HG03575 (cell line): ENCODE measurements around the gene OSBPL6.
"Not testable (repeated sequence)": the region's sequence is repeated elsewhere in the genome, so short reads cannot be mapped to it uniquely, and the experiment has no call there.

ENCODE experiments used
- ATAC-seq: cut with Tn5 transposase; IDR thresholded peaks from one replicate; pipeline ENCODE4 v1.9.1; 2021; ENCODE audit not compliant: unreplicated experiment, insufficient number of reproducible peaks, low FRiP score; ENCODE audit errors: extremely low read depth

The OSBPL6 gene

DNA sequence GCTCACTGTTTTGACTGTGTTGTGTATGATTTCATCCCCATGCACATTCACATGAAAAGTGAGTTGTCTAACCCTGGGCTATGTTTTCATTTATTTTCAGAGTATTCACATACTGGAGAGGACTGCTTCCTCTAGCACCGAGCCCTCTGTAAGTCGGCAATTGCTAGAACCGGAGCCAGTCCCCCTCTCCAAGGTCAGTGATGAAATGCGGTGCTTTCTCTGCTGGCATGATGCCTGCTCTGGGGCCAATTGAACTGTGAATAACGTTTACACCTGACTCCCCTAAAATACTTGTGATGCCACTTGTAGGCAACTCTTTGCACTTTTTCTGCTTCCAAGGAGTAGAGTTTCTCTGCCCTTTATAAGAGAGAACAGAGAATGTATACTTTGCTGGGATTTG is 129.8 kb downstream of the OSBPL6 start:
- no peak for ATAC-seq

DNA sequence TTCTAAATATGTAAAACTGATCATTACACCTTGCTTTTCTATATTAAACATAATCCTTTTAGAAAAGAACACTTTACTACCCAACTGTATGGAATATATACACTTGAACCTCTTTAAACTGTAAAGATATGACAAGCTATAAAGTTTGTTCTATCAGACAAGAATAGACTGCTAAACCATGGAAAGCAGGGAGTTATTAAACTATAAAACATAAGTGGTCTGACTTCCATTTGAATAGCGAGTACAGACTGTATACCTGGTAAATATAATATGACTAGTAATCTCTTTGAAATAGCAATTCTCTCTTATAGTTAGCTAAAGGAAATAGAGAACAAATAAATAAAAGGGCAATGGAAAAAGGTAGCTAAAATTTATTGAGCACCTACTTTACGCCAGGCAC is 131.0 kb downstream of the OSBPL6 start:
- no peak for ATAC-seq

- ATAC-seq = no peak
Observed at GRCh38 chr2:178327516-178327915, 133.2 kb downstream of the OSBPL6 start.

DNA sequence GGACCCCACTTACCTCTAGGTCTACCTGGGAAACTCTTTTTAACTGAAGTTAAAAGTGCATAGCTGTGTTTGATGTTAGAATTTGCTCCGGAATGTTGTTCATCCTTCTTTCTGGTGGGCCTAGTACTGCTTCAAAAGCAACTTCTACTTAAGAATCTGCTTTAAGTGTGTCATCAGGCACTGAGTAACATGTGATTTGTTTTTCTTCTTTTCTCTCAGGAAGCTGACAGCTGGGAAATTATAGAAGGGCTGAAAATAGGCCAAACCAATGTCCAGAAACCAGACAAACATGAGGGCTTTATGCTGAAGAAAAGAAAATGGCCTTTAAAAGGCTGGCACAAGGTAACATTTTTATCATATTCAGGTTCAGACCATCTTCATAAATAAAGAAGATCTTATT is 133.7 kb downstream of the OSBPL6 start:
- ATAC-seq = no peak

DNA sequence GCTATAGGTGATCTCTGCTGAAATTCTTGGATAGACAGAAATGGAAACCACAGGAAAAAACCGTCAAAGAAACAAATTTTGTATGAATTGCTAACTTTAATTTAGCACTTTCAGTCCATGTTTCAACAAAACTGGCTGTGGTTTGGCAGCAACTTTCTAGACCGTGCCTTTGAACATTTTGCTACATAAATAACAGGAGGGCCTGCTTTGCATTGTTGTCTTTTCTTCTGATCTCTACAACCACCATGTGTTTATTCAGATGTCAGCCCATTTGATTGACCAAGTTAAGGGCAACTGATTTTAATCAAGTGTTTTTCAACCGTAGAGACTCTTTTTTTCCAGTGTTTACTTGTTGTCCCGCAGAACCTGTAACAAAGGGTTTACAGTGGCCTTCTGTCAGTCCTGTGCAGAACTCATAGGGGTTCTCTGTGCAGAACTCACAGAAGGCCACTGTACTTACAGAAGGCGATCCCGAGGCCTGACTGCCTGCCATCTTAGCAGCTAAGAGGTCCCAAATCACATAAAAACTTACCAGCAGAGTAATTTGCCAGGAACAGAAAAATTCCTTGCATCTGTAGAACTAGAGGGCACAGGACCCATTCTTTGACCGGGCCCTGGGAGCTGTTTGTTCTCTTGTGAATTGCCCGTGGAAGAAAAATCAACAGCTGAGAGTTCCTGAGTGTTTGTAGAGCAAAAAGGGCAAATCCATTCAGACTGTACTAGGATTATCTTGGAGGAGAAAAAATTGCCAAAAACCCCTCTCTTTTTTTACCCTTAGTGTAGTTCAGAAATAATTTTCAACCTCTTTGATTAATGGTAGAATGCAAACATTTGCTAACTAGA is 136.1 kb downstream of the OSBPL6 start:
- no peak for ATAC-seq

DNA sequence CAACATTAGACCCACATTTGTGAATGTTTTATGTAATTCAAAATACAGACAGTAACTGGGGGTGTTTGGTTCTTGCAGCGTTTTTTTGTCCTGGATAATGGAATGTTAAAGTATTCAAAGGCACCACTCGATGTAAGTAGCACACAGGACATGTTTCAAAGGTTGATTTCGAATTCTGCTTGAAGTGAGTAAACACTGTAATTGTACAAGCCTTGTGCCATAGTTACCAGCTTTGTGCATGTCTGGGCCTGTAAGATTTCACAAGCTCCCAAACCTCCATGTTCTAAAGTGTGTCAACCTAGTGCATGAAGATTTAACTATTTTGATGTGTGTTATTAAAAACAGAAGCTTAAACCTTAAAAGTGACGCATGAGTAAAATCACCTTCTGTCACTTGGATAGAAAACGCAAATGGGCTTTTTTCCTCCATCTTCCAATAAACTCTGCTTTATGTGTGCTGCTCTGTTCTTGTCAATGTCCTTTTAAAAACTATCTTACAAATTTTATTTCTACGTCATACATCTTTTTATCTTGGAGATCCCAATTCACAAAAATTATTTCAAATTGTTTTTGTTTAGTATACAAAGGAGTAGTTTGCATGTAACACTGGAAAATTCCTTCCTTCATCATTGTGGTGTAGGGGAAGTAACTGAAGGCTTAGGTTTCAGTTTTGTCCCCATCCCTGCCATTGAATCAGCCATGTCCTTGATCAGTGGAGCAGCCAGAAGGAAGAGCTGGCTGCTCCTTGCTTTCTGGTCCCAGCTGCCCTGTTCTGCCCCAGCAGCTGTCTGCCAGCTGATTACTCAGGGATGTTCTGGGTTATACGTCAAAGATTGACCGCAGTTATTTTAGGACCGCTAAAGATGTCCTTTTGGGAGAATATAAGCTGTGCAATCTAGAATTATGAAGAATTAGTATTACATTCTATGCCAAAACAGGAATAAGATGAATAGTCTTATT is 137.4 kb downstream of the OSBPL6 start:
- ATAC-seq = no peak

- no peak for ATAC-seq
Observed at GRCh38 chr2:178333851-178334250, 139.5 kb downstream of the OSBPL6 start.

GRCh38 chr2:178335230-178335629 is 140.9 kb downstream of the OSBPL6 start:
- ATAC-seq = no peak

GRCh38 chr2:178344121-178344520 is 149.8 kb downstream of the OSBPL6 start:
- no peak for ATAC-seq

DNA sequence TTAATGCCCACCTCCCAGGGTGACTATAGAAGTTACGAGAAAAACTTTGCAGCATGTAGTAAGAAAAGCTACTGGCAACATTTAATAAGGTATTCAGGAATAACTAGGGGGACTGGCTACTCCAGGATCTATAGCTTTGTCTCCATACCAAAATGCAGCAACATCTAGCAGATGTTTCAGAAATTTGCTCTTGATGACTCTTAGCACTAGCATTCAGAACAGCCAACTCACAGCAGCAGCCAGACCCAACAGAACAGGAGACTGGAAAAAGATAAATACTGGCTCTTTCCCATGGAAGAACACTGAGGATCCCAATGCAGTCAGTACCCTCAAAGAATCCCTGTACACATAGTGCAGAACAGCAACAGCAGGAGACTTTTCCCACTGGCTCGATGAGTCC is 151.6 kb downstream of the OSBPL6 start:
- no peak for ATAC-seq

GRCh38 chr2:178350051-178350450 is 155.7 kb downstream of the OSBPL6 start:
- no peak for ATAC-seq

- ATAC-seq = not testable (repeated sequence)
Observed at GRCh38 chr2:178357704-178358103, 163.4 kb downstream of the OSBPL6 start.

GRCh38 chr2:178359192-178359912 is 165.0 kb downstream of the OSBPL6 start:
- ATAC-seq = no peak

- ATAC-seq = no peak
Observed at GRCh38 chr2:178361588-178361987, 167.3 kb downstream of the OSBPL6 start.

DNA sequence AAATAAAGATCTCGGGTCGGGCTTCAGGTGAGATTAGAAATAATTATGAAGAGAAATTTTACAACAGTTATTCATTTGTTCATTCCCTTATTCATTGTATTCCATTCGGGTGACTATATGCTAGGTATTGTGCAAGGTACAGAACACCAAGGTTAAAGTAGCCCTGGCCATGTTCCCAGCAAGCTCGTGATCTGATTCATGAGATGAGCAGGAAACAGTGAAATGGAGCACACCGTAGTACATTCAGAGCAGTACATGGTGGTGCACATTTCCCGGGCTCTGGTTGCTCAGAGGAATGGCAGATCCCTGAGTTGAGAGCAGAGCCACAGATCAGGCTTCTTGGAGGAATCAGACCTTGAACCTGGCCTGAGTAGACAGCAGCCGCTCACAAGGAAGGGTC is 168.9 kb downstream of the OSBPL6 start:
- no peak for ATAC-seq

DNA sequence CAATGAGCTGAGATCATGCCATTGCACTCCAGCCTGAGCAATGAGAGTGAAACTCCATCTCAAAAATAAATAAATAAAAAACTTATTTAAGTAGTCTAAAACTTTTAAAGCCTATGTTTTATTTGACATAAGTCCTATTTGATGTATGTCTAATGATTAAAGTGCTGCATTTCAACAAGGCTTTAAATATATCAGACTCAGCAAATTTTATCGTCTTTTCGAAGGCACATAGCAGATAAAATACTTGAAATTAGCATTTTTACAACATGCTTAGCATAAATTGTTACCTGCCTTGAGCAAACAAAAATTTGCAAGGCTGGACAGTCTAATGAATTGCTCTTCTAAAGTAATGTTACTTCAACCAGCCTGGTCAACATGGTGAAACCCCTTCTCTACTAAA is 170.8 kb downstream of the OSBPL6 start:
- no peak for ATAC-seq

DNA sequence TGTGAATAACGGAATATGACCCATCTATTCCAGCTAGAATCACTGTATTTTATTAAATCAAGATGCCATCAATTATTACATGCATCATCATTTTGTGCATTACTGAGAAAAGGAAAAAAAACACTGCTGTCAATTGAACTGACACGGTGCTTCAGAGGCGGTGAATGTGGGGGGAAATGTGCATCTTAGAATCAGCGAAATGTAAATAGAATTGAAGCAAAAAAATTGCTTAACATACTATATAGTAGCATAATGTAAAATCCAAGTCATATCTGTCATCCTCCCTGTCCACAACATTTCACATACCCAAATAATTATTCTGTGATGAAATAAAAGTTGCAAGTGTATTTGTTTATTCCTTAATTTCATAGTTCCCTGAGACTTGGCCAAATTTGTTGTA is 172.1 kb downstream of the OSBPL6 start:
- no peak for ATAC-seq

- ATAC-seq = no peak
Observed at GRCh38 chr2:178367344-178367743, 173.0 kb downstream of the OSBPL6 start.

- ATAC-seq = no peak
Observed at GRCh38 chr2:178374865-178375264, 180.6 kb downstream of the OSBPL6 start.
